Measurements from ENCODE around the gene ADTRP.

The ADTRP gene

DNA sequence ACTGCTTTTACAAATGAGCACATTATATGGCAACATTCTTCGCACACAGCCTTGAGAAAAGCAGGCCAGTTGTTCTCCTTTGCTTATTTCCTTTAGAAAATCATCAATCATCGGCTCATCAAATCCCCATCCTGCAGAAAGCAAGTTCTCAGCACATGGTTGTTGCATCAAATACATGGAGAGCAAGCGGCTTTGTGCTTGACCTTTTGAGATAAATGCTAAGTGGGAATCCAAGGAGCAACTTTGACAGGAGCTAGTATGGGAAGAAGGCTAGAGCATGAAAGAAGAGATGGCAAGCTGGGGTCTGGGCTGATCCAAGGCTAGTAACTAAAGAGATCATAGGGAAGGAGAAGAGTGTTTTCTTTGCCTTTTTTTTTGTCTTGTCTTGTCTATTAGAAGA is 43.2 kb upstream of the ADTRP start:
- Histone ChIP-seq H3K4me2 (no peak overlapping the region), H3K4me3 (IDR thresholded peaks at IDR 0.05; ENCODE audit: insufficient read depth, low read depth, low read length) (no peak overlapping the region), H2AFZ (ENCODE audit: low read depth) (no peak overlapping the region), H3K79me2 (ENCODE audit: insufficient read depth, low read depth) (no peaks in the 10 kb centered on the region), H3K36me3 (ENCODE audit: insufficient read depth) (no peaks in the 10 kb centered on the region), H3K4me1 (ENCODE audit: low read depth, poor library complexity, severe bottlenecking) (peaks cover 46% of the 10 kb centered on the region), H4K20me1 (ENCODE audit: insufficient read depth) (no peaks in the 10 kb centered on the region), H3K9ac (no peak overlapping the region), H3K27me3 (ENCODE audit: insufficient read depth, low read depth) (no peaks in the 10 kb centered on the region), H3K27ac (no peak overlapping the region)
- TF ChIP-seq, protein P1, sequence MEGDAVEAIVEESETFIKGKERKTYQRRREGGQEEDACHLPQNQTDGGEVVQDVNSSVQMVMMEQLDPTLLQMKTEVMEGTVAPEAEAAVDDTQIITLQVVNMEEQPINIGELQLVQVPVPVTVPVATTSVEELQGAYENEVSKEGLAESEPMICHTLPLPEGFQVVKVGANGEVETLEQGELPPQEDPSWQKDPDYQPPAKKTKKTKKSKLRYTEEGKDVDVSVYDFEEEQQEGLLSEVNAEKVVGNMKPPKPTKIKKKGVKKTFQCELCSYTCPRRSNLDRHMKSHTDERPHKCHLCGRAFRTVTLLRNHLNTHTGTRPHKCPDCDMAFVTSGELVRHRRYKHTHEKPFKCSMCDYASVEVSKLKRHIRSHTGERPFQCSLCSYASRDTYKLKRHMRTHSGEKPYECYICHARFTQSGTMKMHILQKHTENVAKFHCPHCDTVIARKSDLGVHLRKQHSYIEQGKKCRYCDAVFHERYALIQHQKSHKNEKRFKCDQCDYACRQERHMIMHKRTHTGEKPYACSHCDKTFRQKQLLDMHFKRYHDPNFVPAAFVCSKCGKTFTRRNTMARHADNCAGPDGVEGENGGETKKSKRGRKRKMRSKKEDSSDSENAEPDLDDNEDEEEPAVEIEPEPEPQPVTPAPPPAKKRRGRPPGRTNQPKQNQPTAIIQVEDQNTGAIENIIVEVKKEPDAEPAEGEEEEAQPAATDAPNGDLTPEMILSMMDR (conservative IDR thresholded peaks at IDR 0.05; ENCODE audit: low read depth, low read length), result no peak

DNA sequence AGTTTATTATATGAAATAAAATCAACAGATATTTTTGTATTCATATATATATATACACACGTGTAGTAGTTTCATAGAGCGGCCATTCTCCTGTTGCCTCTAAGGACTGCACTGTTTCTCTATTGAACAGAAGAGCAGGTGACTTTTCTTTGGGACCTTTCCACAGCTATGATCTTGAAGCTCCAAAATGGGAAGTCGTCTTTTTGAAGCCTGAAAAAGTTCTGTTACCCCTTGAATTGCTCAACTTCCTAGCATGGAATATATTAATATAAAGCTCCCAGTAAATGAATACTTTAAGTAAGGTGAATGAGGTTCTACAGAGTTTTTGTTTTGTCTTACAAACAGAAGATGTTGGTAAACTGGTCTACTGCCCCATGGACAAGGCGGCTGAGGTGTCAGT is 42.2 kb upstream of the ADTRP start:
- H3K9ac ChIP-seq, result no peak overlapping the region
- no peaks in the 10 kb centered on the region for H3K79me2 ChIP-seq (ENCODE audit: insufficient read depth, low read depth)
- no peaks in the 10 kb centered on the region for H3K27me3 ChIP-seq (ENCODE audit: insufficient read depth, low read depth)
- peaks cover 38% of the 10 kb centered on the region for H3K4me1 ChIP-seq (ENCODE audit: low read depth, poor library complexity, severe bottlenecking)
- no peak overlapping the region for H3K4me2 ChIP-seq
- no peak overlapping the region for H3K4me3 ChIP-seq (IDR thresholded peaks at IDR 0.05; ENCODE audit: insufficient read depth, low read depth, low read length)
- H4K20me1 ChIP-seq (ENCODE audit: insufficient read depth), result no peaks in the 10 kb centered on the region
- H3K36me3 ChIP-seq (ENCODE audit: insufficient read depth), result no peaks in the 10 kb centered on the region
- TF ChIP-seq, protein P1 (conservative IDR thresholded peaks at IDR 0.05; ENCODE audit: low read depth, low read length), result no peak
- no peak overlapping the region for H2AFZ ChIP-seq (ENCODE audit: low read depth)
- no peak overlapping the region for H3K27ac ChIP-seq

DNA sequence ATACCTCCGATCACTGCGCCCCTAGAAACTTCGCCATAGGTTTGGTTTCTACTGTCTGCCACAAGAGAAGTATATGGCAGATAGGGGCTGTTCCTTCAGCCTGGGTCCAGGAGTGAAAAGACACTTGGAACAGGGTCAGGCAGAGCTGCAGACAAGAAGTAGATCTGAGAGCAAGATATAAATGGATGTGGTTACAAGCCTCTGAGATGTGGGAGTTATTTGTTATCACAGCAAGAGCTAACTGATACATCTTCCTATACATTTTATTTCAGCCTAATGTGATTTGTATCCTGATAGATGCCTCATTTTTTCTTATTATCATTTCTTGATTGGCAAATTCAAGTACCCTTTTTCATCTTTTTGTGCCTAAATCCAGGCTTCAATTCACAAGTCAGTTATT is 40.9 kb upstream of the ADTRP start:
- no peaks in the 10 kb centered on the region for H3K27me3 ChIP-seq (ENCODE audit: insufficient read depth, low read depth)
- no peak overlapping the region for H3K4me3 ChIP-seq (IDR thresholded peaks at IDR 0.05; ENCODE audit: insufficient read depth, low read depth, low read length)
- TF ChIP-seq, protein P1 (conservative IDR thresholded peaks at IDR 0.05; ENCODE audit: low read depth, low read length), result no peak
- H3K27ac ChIP-seq, result no peak overlapping the region
- no peak overlapping the region for H3K9ac ChIP-seq
- no peaks in the 10 kb centered on the region for H4K20me1 ChIP-seq (ENCODE audit: insufficient read depth)
- peaks cover 24% of the 10 kb centered on the region for H3K4me1 ChIP-seq (ENCODE audit: low read depth, poor library complexity, severe bottlenecking)
- H3K36me3 ChIP-seq (ENCODE audit: insufficient read depth), result no peaks in the 10 kb centered on the region
- no peaks in the 10 kb centered on the region for H3K79me2 ChIP-seq (ENCODE audit: insufficient read depth, low read depth)
- H3K4me2 ChIP-seq, result no peak overlapping the region
- no peak overlapping the region for H2AFZ ChIP-seq (ENCODE audit: low read depth)

DNA sequence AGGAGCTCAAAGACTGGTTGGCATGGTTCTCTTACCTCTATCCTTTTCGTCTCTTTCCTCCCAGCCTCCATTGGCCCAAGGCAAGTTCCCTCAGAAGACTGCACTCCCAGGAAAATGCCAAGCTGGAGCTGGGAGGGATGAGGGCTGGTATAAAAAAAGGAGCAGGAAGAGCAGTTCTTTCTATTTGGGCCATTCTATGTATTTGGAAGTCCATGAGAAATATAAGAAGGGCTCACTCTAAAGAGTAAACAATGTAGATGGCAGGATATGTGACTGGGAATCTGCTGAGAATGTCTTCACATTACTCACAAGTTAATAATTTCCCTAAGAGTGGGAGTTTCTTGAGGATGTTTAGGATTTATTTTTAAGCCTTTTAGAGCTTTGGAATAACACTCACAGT is 36.6 kb upstream of the ADTRP start:
- H3K36me3 ChIP-seq (ENCODE audit: insufficient read depth), result no peaks in the 10 kb centered on the region
- H4K20me1 ChIP-seq (ENCODE audit: insufficient read depth), result no peaks in the 10 kb centered on the region
- no peaks in the 10 kb centered on the region for H3K79me2 ChIP-seq (ENCODE audit: insufficient read depth, low read depth)
- no peak overlapping the region for H3K4me2 ChIP-seq
- H3K4me3 ChIP-seq (IDR thresholded peaks at IDR 0.05; ENCODE audit: insufficient read depth, low read depth, low read length), result no peak overlapping the region
- no peak overlapping the region for H3K9ac ChIP-seq
- H3K27me3 ChIP-seq (ENCODE audit: insufficient read depth, low read depth), result no peaks in the 10 kb centered on the region
- peaks cover 16% of the 10 kb centered on the region for H3K4me1 ChIP-seq (ENCODE audit: low read depth, poor library complexity, severe bottlenecking)
- H2AFZ ChIP-seq (ENCODE audit: low read depth), result no peak overlapping the region
- H3K27ac ChIP-seq, result no peak overlapping the region
- TF ChIP-seq, protein P1 (conservative IDR thresholded peaks at IDR 0.05; ENCODE audit: low read depth, low read length), result no peak

Data from KMS-11 (cell line).